Activated naive CD8-positive, alpha-beta T cell treated with anti-CD3 and anti-CD28 coated beads, Interleukin-2, amount 10 ng/mL, durations not matched to agents 7 days and 5 days (primary cell): ENCODE results near the gene SLC25A4. TPM values are rescaled to one million over a fixed set of nuclear protein-coding genes. Genes with fewer than 3 reads are reported as not detected.

ENCODE experiments used
- ATAC-seq: fragments of 150-1000 bp; cut with Tn5 transposase; one replicate; pipeline ENCODE4 v1.10.0; 2021; ENCODE audit warnings: low read depth, moderate library complexity
- POLR2A ChIA-PET: fragments of 350-600 bp; sonication (Branson Sonifier 250); formaldehyde crosslinking; loops from one replicate; lab custom pipeline; 2021; ENCODE audit warnings: antibody characterized with exemption; lab: Charles Lee
- DNase-seq: peaks from one replicate; pipeline ENCODE4 v3.0.0; 2021
- H3K27ac Mint-ChIP-seq: one replicate; pipeline ENCODE4 v1.8.0; 2022; ENCODE audit warnings: mild to moderate bottlenecking, mixed read lengths
- H3K27me3 Mint-ChIP-seq: one replicate; pipeline ENCODE4 v1.8.0; 2022; ENCODE audit warnings: mild to moderate bottlenecking, moderate library complexity, mixed read lengths
- H3K36me3 Mint-ChIP-seq: one replicate; pipeline ENCODE4 v1.8.0; 2021; ENCODE audit warnings: mild to moderate bottlenecking, mixed read lengths
- H3K4me1 Mint-ChIP-seq: one replicate; pipeline ENCODE4 v1.8.0; 2021; ENCODE audit warnings: mixed read lengths
- H3K4me3 Mint-ChIP-seq: one replicate; pipeline ENCODE4 v1.8.0; 2022; ENCODE audit warnings: mild to moderate bottlenecking, moderate library complexity, mixed read lengths
- H3K9me3 Mint-ChIP-seq: one replicate; pipeline ENCODE4 v1.8.0; 2021; ENCODE audit warnings: mixed read lengths
- total RNA-seq, 2 experiments: library from RNA; stranded (reverse); gene quantifications; one replicate each; pipeline ENCODE4 v1.2.3, GENCODE V29; 2021

SLC25A4 gene
- total RNA-seq, 2 experiments from 2014 or later = 5.3 to 6.1 TPM

DNA sequence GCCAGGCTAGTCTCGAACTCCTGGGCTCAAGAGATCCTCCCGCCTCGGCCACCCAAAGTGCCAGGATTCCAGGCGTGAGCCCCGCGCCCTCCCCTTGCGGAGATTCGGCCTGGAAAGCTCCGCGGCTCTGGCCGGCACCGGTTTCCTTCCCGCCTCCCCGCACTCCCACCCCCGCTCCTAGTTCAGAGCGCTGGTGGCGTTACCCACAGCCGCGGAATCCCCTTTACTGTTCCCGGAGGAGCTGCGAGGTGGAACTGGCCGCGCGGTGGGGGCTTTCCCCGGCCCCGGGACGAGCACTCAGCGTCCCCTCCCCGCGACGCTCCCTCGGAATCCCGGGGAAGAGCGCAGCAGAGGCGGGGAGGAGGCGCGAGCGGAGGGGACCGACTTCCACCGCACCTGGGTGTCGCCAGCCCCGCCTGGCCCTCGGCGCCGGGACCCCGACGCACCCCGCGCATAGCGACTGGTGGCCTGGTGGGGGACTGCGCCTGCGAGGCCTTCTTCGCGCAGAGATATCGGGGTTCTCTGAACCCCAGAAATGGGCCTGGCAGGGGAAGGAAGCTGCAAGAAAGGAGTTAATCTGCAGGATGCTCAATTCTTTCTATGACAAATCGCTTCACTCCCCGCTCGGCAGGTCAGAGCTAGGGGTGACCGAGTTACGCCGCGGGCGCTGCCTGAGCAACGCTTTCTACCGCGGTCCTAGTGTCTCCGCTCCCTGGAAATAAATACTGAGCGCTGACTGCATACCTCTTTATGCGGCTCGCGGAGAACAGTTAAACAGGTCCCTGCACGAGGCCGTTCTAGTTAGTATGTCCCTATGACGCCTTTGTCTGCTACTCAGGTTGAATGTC is 14.6 kb upstream of the SLC25A4 start:
- Mint-ChIP-seq H3K36me3 (no peaks in the 10 kb centered on the region), H3K27ac (no peak overlapping the region), H3K27me3 (peaks cover 65% of the 10 kb centered on the region), H3K4me3 (peak overlapping the region; percentile 62), H3K9me3 (no peaks in the 10 kb centered on the region), H3K4me1 (peaks cover 4% of the 10 kb centered on the region)
- peak; percentile 50 for DNase-seq
- POLR2A ChIA-PET = interaction anchor here (0.6 kb wide), 1 partner anchor 266 kb away, joined by 3 read pairs; no protein-coding TSS in a partner anchor
- peak; percentile 55 for ATAC-seq

DNA sequence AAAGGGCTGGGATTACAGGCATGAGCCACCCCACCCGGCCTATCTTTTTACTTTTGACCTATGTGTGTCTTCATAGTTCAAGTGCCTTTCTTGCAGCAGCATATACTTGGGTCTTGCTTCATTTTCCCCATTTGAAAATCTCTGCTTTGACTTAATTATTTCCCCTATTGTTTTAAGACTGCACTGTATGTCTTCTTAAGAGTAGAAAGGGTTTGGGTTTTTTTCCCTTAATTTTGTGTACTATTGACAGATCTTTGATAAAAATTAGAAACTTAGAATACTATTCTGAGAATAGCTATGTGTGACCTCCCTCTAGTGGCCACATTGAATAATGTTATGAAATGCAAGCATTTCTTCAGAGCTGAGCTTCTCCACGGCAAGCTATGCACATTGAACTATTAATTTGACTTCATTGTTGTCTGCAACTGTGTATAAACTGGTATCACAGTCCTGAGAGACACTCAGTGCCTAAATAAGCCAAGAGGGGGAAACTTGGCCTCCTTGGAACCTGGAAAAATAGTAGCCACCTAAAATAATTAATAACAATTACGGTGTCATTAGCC is 8.7 kb upstream of the SLC25A4 start:
- H3K27me3 Mint-ChIP-seq = peaks cover 52% of the 10 kb centered on the region
- no peaks in the 10 kb centered on the region for H3K36me3 Mint-ChIP-seq
- no peak for DNase-seq
- H3K4me1 Mint-ChIP-seq = no peaks in the 10 kb centered on the region
- ATAC-seq = peak; percentile 63
- no peak overlapping the region for H3K4me3 Mint-ChIP-seq
- no peaks in the 10 kb centered on the region for H3K9me3 Mint-ChIP-seq
- no peak overlapping the region for H3K27ac Mint-ChIP-seq
- POLR2A ChIA-PET = interaction anchor here (0.6 kb wide), 1 partner anchor 389 kb away, joined by 3 read pairs; no protein-coding TSS in a partner anchor

GRCh38 chr4:185137233-185137925 is 5.7 kb upstream of the SLC25A4 start:
- H3K9me3 Mint-ChIP-seq = no peaks in the 10 kb centered on the region
- ATAC-seq (no peak), DNase-seq (no peak)
- H3K4me1 Mint-ChIP-seq = peaks cover 1% of the 10 kb centered on the region
- H3K36me3 Mint-ChIP-seq = no peaks in the 10 kb centered on the region
- H3K27me3 Mint-ChIP-seq = peaks cover 47% of the 10 kb centered on the region
- no peak overlapping the region for H3K27ac Mint-ChIP-seq
- H3K4me3 Mint-ChIP-seq = no peak overlapping the region
- POLR2A ChIA-PET = no interaction called here

DNA sequence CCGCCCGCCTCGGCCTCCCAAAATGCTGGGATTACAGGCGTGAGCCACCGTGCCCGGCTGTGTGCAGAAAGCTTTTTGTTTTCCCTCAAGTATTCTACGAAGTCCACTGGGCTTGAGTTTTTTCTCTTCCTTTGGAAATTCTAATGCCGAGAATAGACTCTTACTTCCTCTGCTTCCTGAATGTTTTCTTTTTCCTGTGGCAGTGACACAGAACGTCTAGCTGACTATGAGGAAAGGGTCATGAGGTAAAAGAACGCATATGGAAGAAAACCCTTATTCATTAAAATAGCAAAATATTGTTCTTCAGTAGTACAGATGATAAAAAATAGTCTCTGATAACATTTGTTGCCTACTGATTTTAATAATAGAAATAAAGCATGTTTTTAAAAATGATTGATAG is 4.9 kb upstream of the SLC25A4 start:
- DNase-seq = no peak
- H3K36me3 Mint-ChIP-seq = no peaks in the 10 kb centered on the region
- H3K9me3 Mint-ChIP-seq = no peaks in the 10 kb centered on the region
- no peak overlapping the region for H3K27ac Mint-ChIP-seq
- H3K4me3 Mint-ChIP-seq = no peak overlapping the region
- no peak for ATAC-seq
- H3K27me3 Mint-ChIP-seq = peaks cover 45% of the 10 kb centered on the region
- POLR2A ChIA-PET = no interaction called here
- peaks cover 4% of the 10 kb centered on the region for H3K4me1 Mint-ChIP-seq

- POLR2A ChIA-PET = no interaction called here
- Mint-ChIP-seq H3K4me1 (peaks cover 10% of the 10 kb centered on the region), H3K4me3 (no peak overlapping the region), H3K9me3 (no peaks in the 10 kb centered on the region), H3K27me3 (peaks cover 47% of the 10 kb centered on the region), H3K36me3 (peaks cover 4% of the 10 kb centered on the region), H3K27ac (no peak overlapping the region)
- no peak for DNase-seq
- no peak for ATAC-seq
Measured at GRCh38 chr4:185139736-185140135, 3.3 kb upstream of the SLC25A4 start.

DNA sequence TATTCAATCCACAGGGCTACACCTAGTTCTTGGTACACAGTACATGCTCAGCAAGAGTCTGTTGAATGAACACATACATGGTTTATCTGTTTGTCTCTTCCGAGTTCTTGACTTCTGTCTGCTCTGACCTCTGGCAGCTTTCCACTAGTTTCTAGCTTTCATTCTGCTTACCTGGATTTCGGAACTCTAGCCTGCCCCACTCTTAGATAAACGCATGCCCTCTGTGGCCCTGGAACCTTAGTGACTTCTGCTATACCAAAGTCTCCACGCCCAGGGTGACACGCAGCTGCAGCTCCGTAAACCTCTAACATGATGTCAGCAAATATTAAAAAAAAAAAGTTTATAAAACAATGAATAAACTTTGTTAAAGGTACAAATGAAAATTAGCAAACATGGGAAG is 1.3 kb upstream of the SLC25A4 start:
- DNase-seq (no peak), ATAC-seq (no peak)
- POLR2A ChIA-PET = interaction anchor here (0.7 kb wide), 1 partner anchor 282 kb away, joined by 3 read pairs; no protein-coding TSS in a partner anchor
- peaks cover 10% of the 10 kb centered on the region for H3K4me1 Mint-ChIP-seq
- H3K36me3 Mint-ChIP-seq = peaks cover 4% of the 10 kb centered on the region
- peaks cover 37% of the 10 kb centered on the region for H3K27me3 Mint-ChIP-seq
- no peaks in the 10 kb centered on the region for H3K9me3 Mint-ChIP-seq
- no peak overlapping the region for H3K4me3 Mint-ChIP-seq
- H3K27ac Mint-ChIP-seq = no peak overlapping the region

DNA sequence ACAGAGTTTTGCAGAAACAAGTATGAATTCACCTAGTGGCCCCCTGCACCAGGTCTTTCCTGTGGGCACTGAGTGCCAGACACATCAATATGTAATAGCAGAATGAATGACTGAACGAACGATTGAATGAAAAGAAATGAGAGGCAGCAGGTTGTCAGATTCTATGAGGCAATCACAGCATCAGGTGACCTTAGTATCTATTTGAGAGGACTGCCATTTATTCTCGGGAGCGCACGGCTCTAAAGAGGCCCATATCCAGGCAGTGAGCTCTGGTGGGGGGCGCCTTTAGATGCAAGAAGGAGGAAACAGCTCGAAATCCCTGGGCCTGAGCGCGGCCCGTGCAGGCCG is 528 bp upstream of the SLC25A4 start:
- ATAC-seq (peak; percentile 9), DNase-seq (no peak)
- Mint-ChIP-seq H3K4me1 (peaks cover 10% of the 10 kb centered on the region), H3K9me3 (no peaks in the 10 kb centered on the region), H3K36me3 (peaks cover 4% of the 10 kb centered on the region), H3K4me3 (peak overlapping the region; percentile 85), H3K27me3 (peaks cover 36% of the 10 kb centered on the region), H3K27ac (peak overlapping the region; percentile 57)
- POLR2A ChIA-PET = interaction anchor here (0.7 to 1.5 kb wide), 2 partner anchors 254 to 281 kb away, joined by 3 to 5 read pairs; partner anchors contain the start of gene ANKRD37

DNA sequence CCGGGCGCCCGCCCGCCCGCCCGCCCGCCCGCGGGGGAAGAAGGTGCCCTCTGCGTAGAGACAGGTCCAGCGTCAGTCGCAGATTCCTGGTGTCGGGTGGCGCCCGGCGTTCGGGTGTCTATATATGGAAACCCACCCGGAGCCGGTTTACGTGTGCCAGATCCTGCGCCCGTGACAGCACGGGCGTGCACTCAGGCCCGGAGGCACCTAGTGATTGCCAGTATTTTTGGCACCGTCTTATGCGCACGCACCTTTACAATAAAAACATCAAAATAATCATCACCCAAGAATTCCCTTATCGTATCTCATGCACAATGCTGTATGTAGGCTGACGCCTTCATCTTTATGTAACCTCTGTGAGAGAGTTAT is 519 bp downstream of the SLC25A4 start:
- Mint-ChIP-seq H3K4me1 (peaks cover 10% of the 10 kb centered on the region), H3K36me3 (peaks cover 4% of the 10 kb centered on the region), H3K27ac (no peak overlapping the region), H3K4me3 (peak overlapping the region; percentile 81), H3K27me3 (peaks cover 28% of the 10 kb centered on the region), H3K9me3 (no peaks in the 10 kb centered on the region)
- ATAC-seq (no peak), DNase-seq (no peak)
- POLR2A ChIA-PET = interaction anchor here (0.9 to 1.5 kb wide), 2 partner anchors 252 to 253 kb away, joined by 3 to 5 read pairs; partner anchors contain the start of gene ANKRD37

DNA sequence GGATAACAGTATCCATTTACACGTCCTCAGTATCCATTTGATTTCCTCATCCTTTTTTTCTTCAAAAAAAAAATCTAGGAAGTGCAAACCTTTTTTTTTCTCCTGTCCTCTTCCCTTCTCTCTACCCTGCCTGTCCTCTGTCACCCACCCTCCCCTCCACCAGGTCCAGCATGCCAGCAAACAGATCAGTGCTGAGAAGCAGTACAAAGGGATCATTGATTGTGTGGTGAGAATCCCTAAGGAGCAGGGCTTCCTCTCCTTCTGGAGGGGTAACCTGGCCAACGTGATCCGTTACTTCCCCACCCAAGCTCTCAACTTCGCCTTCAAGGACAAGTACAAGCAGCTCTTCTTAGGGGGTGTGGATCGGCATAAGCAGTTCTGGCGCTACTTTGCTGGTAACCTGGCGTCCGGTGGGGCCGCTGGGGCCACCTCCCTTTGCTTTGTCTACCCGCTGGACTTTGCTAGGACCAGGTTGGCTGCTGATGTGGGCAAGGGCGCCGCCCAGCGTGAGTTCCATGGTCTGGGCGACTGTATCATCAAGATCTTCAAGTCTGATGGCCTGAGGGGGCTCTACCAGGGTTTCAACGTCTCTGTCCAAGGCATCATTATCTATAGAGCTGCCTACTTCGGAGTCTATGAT is 1.7 kb downstream of the SLC25A4 start:
- H3K27me3 Mint-ChIP-seq = peaks cover 22% of the 10 kb centered on the region
- ATAC-seq (no peak), DNase-seq (no peak)
- H3K27ac Mint-ChIP-seq = no peak overlapping the region
- H3K4me1 Mint-ChIP-seq = peaks cover 10% of the 10 kb centered on the region
- no peaks in the 10 kb centered on the region for H3K9me3 Mint-ChIP-seq
- POLR2A ChIA-PET = no interaction called here
- H3K36me3 Mint-ChIP-seq = peaks cover 4% of the 10 kb centered on the region
- no peak overlapping the region for H3K4me3 Mint-ChIP-seq

GRCh38 chr4:185145572-185145971 is 2.5 kb downstream of the SLC25A4 start:
- ATAC-seq = no peak
- no peak overlapping the region for H3K4me3 Mint-ChIP-seq
- POLR2A ChIA-PET = no interaction called here
- no peak for DNase-seq
- H3K27ac Mint-ChIP-seq = no peak overlapping the region
- no peaks in the 10 kb centered on the region for H3K9me3 Mint-ChIP-seq
- peaks cover 16% of the 10 kb centered on the region for H3K27me3 Mint-ChIP-seq
- H3K36me3 Mint-ChIP-seq = peaks cover 4% of the 10 kb centered on the region
- peaks cover 10% of the 10 kb centered on the region for H3K4me1 Mint-ChIP-seq

DNA sequence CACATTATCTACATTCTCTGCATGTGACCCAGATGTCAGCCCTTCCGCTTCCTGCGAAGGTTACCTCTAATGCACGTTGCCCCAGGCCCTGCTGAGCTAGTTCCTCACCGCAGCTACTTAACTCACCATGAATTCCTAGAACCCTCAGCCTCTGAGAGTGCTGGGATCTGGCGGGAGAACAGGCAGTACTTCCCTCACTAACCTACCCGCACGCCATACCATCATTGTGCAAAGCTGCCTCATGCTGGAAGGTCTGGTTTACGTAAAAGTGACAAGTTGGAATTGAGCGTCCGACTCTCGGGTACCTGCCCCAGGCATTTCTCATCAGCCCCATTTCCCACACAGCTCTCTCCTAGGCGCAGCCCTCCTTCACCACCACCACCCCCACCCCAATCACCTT is 6.3 kb downstream of the SLC25A4 start:
- H3K4me3 Mint-ChIP-seq = no peak overlapping the region
- H3K9me3 Mint-ChIP-seq = no peaks in the 10 kb centered on the region
- no peaks in the 10 kb centered on the region for H3K4me1 Mint-ChIP-seq
- POLR2A ChIA-PET = no interaction called here
- no peak overlapping the region for H3K27ac Mint-ChIP-seq
- no peak for ATAC-seq
- peaks cover 14% of the 10 kb centered on the region for H3K36me3 Mint-ChIP-seq
- DNase-seq = no peak
- H3K27me3 Mint-ChIP-seq = no peaks in the 10 kb centered on the region

DNA sequence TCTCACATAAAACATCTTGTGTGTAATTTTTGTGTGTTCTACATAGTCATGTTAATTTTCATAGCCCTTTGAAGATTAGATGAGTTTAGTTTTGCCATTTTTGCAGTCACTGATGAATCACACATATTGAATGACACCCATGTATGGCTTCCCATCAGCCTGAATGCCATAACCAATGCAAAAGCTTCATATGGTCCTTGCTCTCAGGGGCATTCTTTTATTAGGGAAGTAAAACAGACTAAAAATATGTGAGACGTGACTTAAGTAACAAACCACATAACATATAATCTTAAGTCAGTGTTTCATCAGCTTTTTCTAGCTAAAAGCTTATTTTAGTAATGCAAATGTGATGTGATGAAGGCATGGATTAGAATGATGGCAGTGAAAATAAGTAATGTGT is 8.2 kb downstream of the SLC25A4 start:
- Mint-ChIP-seq H3K27me3 (no peaks in the 10 kb centered on the region), H3K4me1 (no peaks in the 10 kb centered on the region), H3K4me3 (no peak overlapping the region), H3K27ac (no peak overlapping the region), H3K9me3 (no peaks in the 10 kb centered on the region), H3K36me3 (peaks cover 16% of the 10 kb centered on the region)
- ATAC-seq (no peak), DNase-seq (no peak)
- POLR2A ChIA-PET = no interaction called here

GRCh38 chr4:185165605-185166063 is 22.6 kb downstream of the SLC25A4 start:
- ATAC-seq (peak; percentile 75), DNase-seq (no peak)
- Mint-ChIP-seq H3K27ac (peak overlapping the region; percentile 41), H3K36me3 (peaks cover 43% of the 10 kb centered on the region), H3K4me3 (peak overlapping the region; percentile 48), H3K9me3 (peaks cover 3% of the 10 kb centered on the region), H3K27me3 (peaks cover 6% of the 10 kb centered on the region), H3K4me1 (peaks cover 13% of the 10 kb centered on the region)
- POLR2A ChIA-PET = no interaction called here
